DOHH2 (cell line): ENCODE data around the gene GRIN2D.

Experiments
- H3F3A ChIP-seq: fragments of 200-600 bp; sonication (generic), shearing (Covaris generic); 2 replicates; pipeline ENCODE4 v1.6.0; 2016; ENCODE audit warnings: antibody characterized with exemption, mild to moderate bottlenecking; ENCODE audit not compliant: control insufficient read depth, insufficient read depth
- H3K27ac ChIP-seq: fragments of 200-600 bp; sonication (generic); 2 replicates; pipeline ENCODE4 v1.5.1; 2014; ENCODE audit warnings: low read depth, mild to moderate bottlenecking, low read length, moderate library complexity
- H3K27me3 ChIP-seq: fragments of 200-600 bp; sonication (generic); 2 replicates; pipeline ENCODE4 v1.6.1; 2014; ENCODE audit warnings: mild to moderate bottlenecking, low read length, mixed read lengths; ENCODE audit not compliant: control insufficient read depth
- H3K36me3 ChIP-seq: fragments of 200-600 bp; sonication (generic); 2 replicates; pipeline ENCODE4 v1.6.1; 2014; ENCODE audit warnings: mild to moderate bottlenecking, low read length, moderate library complexity, mixed read lengths; ENCODE audit not compliant: control insufficient read depth
- H3K4me1 ChIP-seq: fragments of 200-600 bp; sonication (generic); 2 replicates; pipeline ENCODE4 v1.6.1; 2014; ENCODE audit warnings: mild to moderate bottlenecking, low read length, mixed read lengths; ENCODE audit not compliant: control insufficient read depth
- H3K4me2 ChIP-seq: fragments of 200-600 bp; sonication (generic); 2 replicates; pipeline ENCODE4 v1.6.0; 2014; ENCODE audit warnings: mild to moderate bottlenecking, low read length, moderate library complexity
- H3K4me3 ChIP-seq: fragments of 200-600 bp; sonication (generic); 2 replicates; pipeline ENCODE4 v1.5.1; 2014; ENCODE audit warnings: mild to moderate bottlenecking, low read length, mixed read lengths
- H3K79me2 ChIP-seq: fragments of 200-600 bp; sonication (generic); 2 replicates; pipeline ENCODE4 v1.6.1; 2014; ENCODE audit warnings: mild to moderate bottlenecking, low read length, mixed read lengths; ENCODE audit not compliant: control insufficient read depth
- H3K9me2 ChIP-seq: fragments of 200-600 bp; sonication (generic); replicated peaks from 2 replicates; pipeline ENCODE4 v1.6.1; 2014; ENCODE audit warnings: mild to moderate bottlenecking, low read length, mixed read lengths; ENCODE audit not compliant: control insufficient read depth
- H3K9me3 ChIP-seq: fragments of 200-600 bp; sonication (generic); 2 replicates; pipeline ENCODE4 v1.6.1; 2014; ENCODE audit warnings: antibody characterized with exemption, low read length, mixed read lengths; ENCODE audit not compliant: control insufficient read depth, insufficient read depth
- H4K20me1 ChIP-seq: fragments of 200-600 bp; sonication (generic); 2 replicates; pipeline ENCODE4 v1.6.0; 2014; ENCODE audit warnings: low read depth, mild to moderate bottlenecking, antibody characterized with exemption, low read length, moderate library complexity; ENCODE audit not compliant: control insufficient read depth, insufficient read depth
- CTCF ChIP-seq: fragments of 200-600 bp; sonication (generic); IDR thresholded peaks from one replicate; pipeline ENCODE4 v1.5.1; 2014; ENCODE audit warnings: antibody characterized with exemption, mild to moderate bottlenecking, low read depth, low read length; ENCODE audit not compliant: poor library complexity, severe bottlenecking
- EZH2phosphoT487 ChIP-seq: fragments of 200-600 bp; sonication (generic); IDR thresholded peaks from 2 replicates; pipeline ENCODE4 v1.6.1; 2017; ENCODE audit warnings: borderline replicate concordance, mild to moderate bottlenecking, antibody characterized with exemption, low read length, moderate library complexity, mixed read lengths

GRIN2D gene

GRCh38 chr19:48415806-48416221 is 22.3 kb downstream of the GRIN2D start:
- no peaks in the 10 kb centered on the region for H3F3A ChIP-seq
- H3K27me3 ChIP-seq = peaks cover 11% of the 10 kb centered on the region
- no peak overlapping the region for H3K27ac ChIP-seq
- H3K4me3 ChIP-seq = no peak overlapping the region
- no peak for TF ChIP-seq EZH2phosphoT487
- TF ChIP-seq CTCF = no peak
- no peaks in the 10 kb centered on the region for H3K79me2 ChIP-seq
- no peaks in the 10 kb centered on the region for H4K20me1 ChIP-seq
- H3K4me1 ChIP-seq = peaks cover 17% of the 10 kb centered on the region
- no peaks in the 10 kb centered on the region for H3K36me3 ChIP-seq
- H3K9me2 ChIP-seq = no peaks in the 10 kb centered on the region
- no peaks in the 10 kb centered on the region for H3K9me3 ChIP-seq
- H3K4me2 ChIP-seq = peak overlapping the region; percentile 37; the same call in 1 of the 2 replicates

- Histone ChIP-seq H4K20me1 (no peaks in the 10 kb centered on the region), H3K4me2 (no peak overlapping the region), H3K79me2 (no peaks in the 10 kb centered on the region), H3K27ac (no peak overlapping the region), H3K4me1 (peaks cover 17% of the 10 kb centered on the region), H3K4me3 (no peak overlapping the region), H3K9me3 (no peaks in the 10 kb centered on the region), H3K9me2 (no peaks in the 10 kb centered on the region), H3K36me3 (no peaks in the 10 kb centered on the region), H3K27me3 (peaks cover 11% of the 10 kb centered on the region), H3F3A (no peaks in the 10 kb centered on the region)
- TF ChIP-seq EZH2phosphoT487 = no peak
- TF ChIP-seq CTCF = no peak
Observed at GRCh38 chr19:48417421-48417820, 24.0 kb downstream of the GRIN2D start.

- no peaks in the 10 kb centered on the region for H3K9me3 ChIP-seq
- no peaks in the 10 kb centered on the region for H3K79me2 ChIP-seq
- H4K20me1 ChIP-seq = no peaks in the 10 kb centered on the region
- peaks cover 11% of the 10 kb centered on the region for H3K27me3 ChIP-seq
- H3K27ac ChIP-seq = no peak overlapping the region
- peaks cover 17% of the 10 kb centered on the region for H3K4me1 ChIP-seq
- H3K4me3 ChIP-seq = peak overlapping the region; percentile 50
- H3F3A ChIP-seq = no peaks in the 10 kb centered on the region
- TF ChIP-seq EZH2phosphoT487 (no peak), CTCF (peak; percentile 13)
- H3K9me2 ChIP-seq = no peaks in the 10 kb centered on the region
- H3K4me2 ChIP-seq = peak overlapping the region; percentile 55
- no peaks in the 10 kb centered on the region for H3K36me3 ChIP-seq
Observed at GRCh38 chr19:48418317-48419064, 25.0 kb downstream of the GRIN2D start.
